Calu3 (cell line): Measurements from ENCODE around the gene ZNF518B. TPM values are rescaled to one million over a fixed set of nuclear protein-coding genes. Genes with fewer than 3 reads are reported as not detected.

Source experiments
- BruUV-seq: library from RNA; stranded (reverse); fragments of 400-500 nt; replicated peaks from 2 replicates; lab custom pipeline; 2021; lab: Mats Ljungman, UMichigan
- CTCF ChIA-PET: fragments of 300-600 bp; sonication (Branson Sonifier 250); formaldehyde crosslinking; loops from one replicate; lab custom pipeline; 2022; ENCODE audit warnings: antibody characterized with exemption; lab: Charles Lee
- DNase-seq: peaks from one replicate; pipeline ENCODE4 v3.0.0; 2022
- H3K27ac Mint-ChIP-seq: one replicate; pipeline ENCODE4 v1.8.0; 2022; ENCODE audit warnings: mixed read lengths; ENCODE audit not compliant: unreplicated experiment
- H3K27me3 Mint-ChIP-seq: one replicate; pipeline ENCODE4 v1.8.0; 2022; ENCODE audit warnings: mixed read lengths; ENCODE audit not compliant: unreplicated experiment
- H3K36me3 Mint-ChIP-seq: one replicate; pipeline ENCODE4 v1.8.0; 2022; ENCODE audit warnings: mild to moderate bottlenecking, moderate library complexity, mixed read lengths; ENCODE audit not compliant: insufficient read depth, unreplicated experiment
- H3K4me1 Mint-ChIP-seq: one replicate; pipeline ENCODE4 v1.8.0; 2022; ENCODE audit warnings: mild to moderate bottlenecking, low read depth, mixed read lengths; ENCODE audit not compliant: unreplicated experiment
- H3K4me3 Mint-ChIP-seq: one replicate; pipeline ENCODE4 v1.8.0; 2022; ENCODE audit warnings: mild to moderate bottlenecking, low read depth, moderate library complexity, mixed read lengths; ENCODE audit not compliant: unreplicated experiment
- H3K9me3 Mint-ChIP-seq: one replicate; pipeline ENCODE4 v1.8.0; 2022; ENCODE audit warnings: low read depth, mixed read lengths; ENCODE audit not compliant: unreplicated experiment
- CTCF ChIP-seq: fragments of 200-600 bp; IDR thresholded peaks from one replicate; pipeline ENCODE4 v1.8.0; 2022; ENCODE audit warnings: antibody characterized with exemption; ENCODE audit not compliant: unreplicated experiment
- intact Hi-C: fragments of 100-400 bp; cut with micrococcal nuclease; formaldehyde crosslinking; loops from one replicate; pipeline ENCODE4 v1.10.0; 2022; ENCODE audit not compliant: unreplicated experiment
- total RNA-seq: library from RNA; stranded (reverse); gene quantifications from 2 replicates; pipeline ENCODE4 v1.2.3, GENCODE V29; 2022

Gene ZNF518B
- total RNA-seq, 1 experiment from 2014 or later: not detected

DNA sequence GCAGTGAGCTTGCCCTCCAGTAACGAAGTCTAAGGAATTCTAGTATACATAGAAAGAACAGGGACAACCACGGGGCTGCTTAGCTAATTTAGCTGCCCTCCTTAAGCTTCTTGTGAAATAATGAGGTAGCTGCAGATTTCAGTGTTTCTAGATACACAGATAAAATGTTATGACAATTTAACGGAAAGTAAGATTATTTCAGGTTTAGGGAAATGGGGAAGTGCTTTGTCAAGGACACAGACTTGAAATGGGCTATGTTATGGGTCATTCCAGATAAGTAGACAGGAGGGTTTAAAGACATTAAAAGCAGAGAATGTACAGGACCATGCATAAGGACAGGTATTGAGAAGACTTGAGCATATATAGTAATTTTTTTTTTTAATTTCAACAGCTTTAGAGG lies 34.2 kb upstream of the ZNF518B start:
- intact Hi-C loops: no loop called here
- H3K27ac Mint-ChIP-seq: no peak overlapping the region

GRCh38 chr4:10490996-10491395 lies 33.8 kb upstream of the ZNF518B start:
- DNase-seq: no peak
- H3K4me1 Mint-ChIP-seq: no peaks in the 10 kb centered on the region
- no peaks in the 10 kb centered on the region for H3K36me3 Mint-ChIP-seq
- no TSS peak for BruUV-seq
- CTCF ChIA-PET: no interaction called here
- no peak overlapping the region for H3K4me3 Mint-ChIP-seq
- H3K27me3 Mint-ChIP-seq: peaks cover 33% of the 10 kb centered on the region
- intact Hi-C loops: no loop called here
- no peak overlapping the region for H3K27ac Mint-ChIP-seq
- no peaks in the 10 kb centered on the region for H3K9me3 Mint-ChIP-seq
- TF ChIP-seq CTCF: no peak

More for the DNA sequence above, 34.2 kb upstream of the ZNF518B start:
- Mint-ChIP-seq H3K4me3 (no peak overlapping the region), H3K4me1 (no peaks in the 10 kb centered on the region), H3K36me3 (no peaks in the 10 kb centered on the region), H3K27me3 (peaks cover 33% of the 10 kb centered on the region), H3K9me3 (no peaks in the 10 kb centered on the region)
- no TSS peak for BruUV-seq
- CTCF ChIA-PET: no interaction called here
- no peak for TF ChIP-seq CTCF
- no peak for DNase-seq

DNA sequence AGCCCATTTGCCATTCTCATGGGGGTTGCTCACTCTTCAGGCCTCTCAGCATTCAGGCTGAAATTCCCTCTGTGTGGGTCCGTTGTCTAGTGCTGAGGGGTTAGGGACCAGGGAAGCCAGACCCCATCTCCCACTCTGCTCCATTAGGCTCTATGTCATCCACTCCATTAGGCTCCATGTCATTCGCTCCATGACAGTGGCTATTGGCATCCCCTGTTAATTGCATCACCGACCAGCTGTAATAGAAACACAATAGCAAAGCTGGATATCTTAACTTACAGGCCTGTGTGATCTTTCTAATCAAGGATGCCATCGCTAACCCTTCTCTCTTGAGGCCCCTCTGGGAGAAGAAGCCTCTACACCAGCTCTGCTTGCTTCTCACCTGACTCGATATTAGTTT lies 25.7 kb upstream of the ZNF518B start:
- intact Hi-C loops: no loop called here
- DNase-seq: no peak
- H3K4me1 Mint-ChIP-seq: no peaks in the 10 kb centered on the region
- H3K27me3 Mint-ChIP-seq: no peaks in the 10 kb centered on the region
- no peaks in the 10 kb centered on the region for H3K36me3 Mint-ChIP-seq
- no peak for TF ChIP-seq CTCF
- no peak overlapping the region for H3K27ac Mint-ChIP-seq
- no peak overlapping the region for H3K4me3 Mint-ChIP-seq
- BruUV-seq: no TSS peak
- H3K9me3 Mint-ChIP-seq: no peaks in the 10 kb centered on the region
- CTCF ChIA-PET: no interaction called here

DNA sequence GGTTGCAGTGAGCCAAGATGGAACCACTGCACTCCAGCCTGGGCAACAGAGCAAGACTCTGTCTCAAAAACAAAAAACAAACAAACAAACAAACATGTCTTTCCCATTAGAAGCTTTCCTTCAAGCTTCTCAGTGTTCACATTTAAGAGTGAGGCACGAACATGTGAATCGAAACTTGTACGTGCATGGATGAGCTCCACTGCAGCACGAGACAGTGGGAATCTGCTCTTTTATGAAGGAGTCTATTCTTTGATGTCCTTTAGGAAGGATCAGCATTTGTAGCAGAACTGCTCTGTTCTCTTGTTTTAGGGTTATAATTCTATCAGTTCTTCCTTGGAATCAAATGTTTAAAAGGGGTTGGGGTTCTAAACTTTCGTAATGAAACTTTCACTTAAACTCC lies 23.4 kb upstream of the ZNF518B start:
- Mint-ChIP-seq H3K4me1 (no peaks in the 10 kb centered on the region), H3K27ac (no peak overlapping the region), H3K36me3 (no peaks in the 10 kb centered on the region), H3K9me3 (no peaks in the 10 kb centered on the region), H3K4me3 (no peak overlapping the region), H3K27me3 (no peaks in the 10 kb centered on the region)
- TF ChIP-seq CTCF: no peak
- no TSS peak for BruUV-seq
- DNase-seq: no peak
- intact Hi-C loops: no loop called here
- CTCF ChIA-PET: no interaction called here

DNA sequence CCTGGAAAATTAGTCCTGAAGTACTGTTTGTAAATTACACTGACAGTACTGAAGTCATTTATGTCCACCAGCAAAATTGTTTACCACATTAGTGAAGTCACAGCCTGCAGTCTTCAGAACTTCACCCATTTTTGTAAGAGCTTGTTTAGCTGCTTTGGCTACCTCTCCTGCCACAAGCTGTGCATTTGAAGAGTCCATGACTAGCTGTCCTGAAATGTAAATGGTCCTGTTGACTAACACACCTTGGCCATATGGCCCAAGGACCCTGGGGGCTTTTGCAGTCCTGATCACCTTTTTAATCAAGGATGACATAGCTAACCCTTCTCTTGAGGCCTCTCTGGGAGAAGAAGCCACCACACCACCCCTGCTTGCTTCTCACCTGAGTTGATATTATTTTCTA lies 21.4 kb upstream of the ZNF518B start:
- intact Hi-C loops: no loop called here
- no TSS peak for BruUV-seq
- Mint-ChIP-seq H3K27me3 (no peaks in the 10 kb centered on the region), H3K9me3 (no peaks in the 10 kb centered on the region), H3K27ac (no peak overlapping the region), H3K4me1 (no peaks in the 10 kb centered on the region), H3K4me3 (no peak overlapping the region), H3K36me3 (no peaks in the 10 kb centered on the region)
- no peak for TF ChIP-seq CTCF
- DNase-seq: no peak
- CTCF ChIA-PET: no interaction called here
